Duodenal mucosa (tissue), 2 donors: ENCODE data around the gene SPARC.
"Not testable (repeated sequence)": the region's sequence is repeated elsewhere in the genome, so short reads cannot be mapped to it uniquely, and the experiment has no call there.

Experiments used
- H3K27ac ChIP-seq: one replicate; pipeline ENCODE4 v1.7.0; 2013; ENCODE audit warnings: low read depth, low read length
- H3K27me3 ChIP-seq, 2 donors: one replicate each; pipeline ENCODE4 v1.7.0; 2013; ENCODE audit warnings: low read length in 2 of 2, control low read depth in 1 of 2; ENCODE audit not compliant: insufficient read depth in 2 of 2, control insufficient read depth in 1 of 2
- H3K36me3 ChIP-seq, 2 donors: one replicate each; pipeline ENCODE4 v1.7.0; 2013; ENCODE audit warnings: low read length in 2 of 2, control low read depth in 1 of 2; ENCODE audit not compliant: insufficient read depth in 2 of 2, control insufficient read depth in 1 of 2
- H3K4me1 ChIP-seq, 2 donors: one replicate each; pipeline ENCODE4 v1.7.0; 2013; ENCODE audit warnings: low read length in 2 of 2, control low read depth in 1 of 2; ENCODE audit not compliant: insufficient read depth in 2 of 2, control insufficient read depth in 1 of 2
- H3K4me3 ChIP-seq, 2 donors: one replicate each; pipeline ENCODE4 v1.7.0; 2013; ENCODE audit warnings: low read length in 2 of 2, low read depth in 1 of 2
- H3K9ac ChIP-seq, 2 donors: one replicate each; pipeline ENCODE4 v1.7.0; 2013; ENCODE audit warnings: low read length in 2 of 2, low read depth in 1 of 2
- H3K9me3 ChIP-seq, 2 donors: one replicate each; pipeline ENCODE4 v1.7.0; 2013; ENCODE audit warnings: low read length in 2 of 2, control low read depth in 1 of 2; ENCODE audit not compliant: control insufficient read depth in 1 of 2

Gene SPARC

DNA sequence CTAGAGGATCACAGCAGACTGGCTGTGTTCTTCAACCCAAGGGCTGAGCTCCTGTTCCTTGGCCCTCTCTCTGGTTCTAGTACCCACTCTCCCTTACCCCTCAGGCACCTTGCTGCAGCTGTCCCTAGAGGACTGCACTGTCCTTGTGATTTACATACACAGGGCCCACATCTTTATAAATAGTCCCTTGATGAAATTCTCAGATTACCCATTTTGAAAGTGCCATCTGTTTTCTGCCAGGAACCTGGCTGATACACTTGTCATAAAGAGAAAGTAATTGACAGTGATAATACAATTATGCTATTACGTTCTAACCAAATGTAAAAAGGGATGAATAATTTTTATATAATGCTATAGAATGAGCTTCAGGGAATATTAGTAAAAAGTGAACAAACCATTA is 16.5 kb upstream of the SPARC start:
- Histone ChIP-seq H3K27ac (no peak overlapping the region), H3K36me3 (no peaks in the 10 kb centered on the region), H3K9me3 (no peaks in the 10 kb centered on the region), H3K27me3 (no peaks in the 10 kb centered on the region), H3K4me1 (peaks cover 24 to 31% of the 10 kb centered on the region in 2 donors), H3K4me3 (no peak overlapping the region), H3K9ac (no peak overlapping the region)

DNA sequence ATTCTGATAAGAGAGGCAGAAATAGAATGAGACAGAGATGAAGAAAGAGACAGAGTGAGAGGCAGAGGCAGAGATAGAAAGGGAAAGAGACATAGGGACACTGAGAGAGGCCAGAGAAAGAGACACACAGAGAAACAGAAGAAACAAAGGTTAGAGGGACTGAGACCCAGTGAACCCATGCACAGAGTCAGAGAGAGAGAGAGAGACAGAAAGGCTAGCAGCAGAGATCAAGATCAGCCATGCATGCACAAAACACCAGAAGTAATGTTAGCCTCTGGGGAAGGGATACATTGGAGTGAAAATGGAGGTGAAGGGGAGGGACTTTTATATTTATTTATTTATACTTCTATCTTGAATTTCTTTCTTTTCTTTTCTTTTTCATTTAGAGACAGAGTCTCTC is 14.1 kb upstream of the SPARC start:
- H3K4me1 ChIP-seq = peaks cover 21 to 27% of the 10 kb centered on the region in 2 donors
- no peaks in the 10 kb centered on the region for H3K36me3 ChIP-seq
- no peaks in the 10 kb centered on the region for H3K9me3 ChIP-seq
- H3K9ac ChIP-seq = no peak overlapping the region
- no peaks in the 10 kb centered on the region for H3K27me3 ChIP-seq
- H3K4me3 ChIP-seq = no peak overlapping the region
- H3K27ac ChIP-seq = no peak overlapping the region

DNA sequence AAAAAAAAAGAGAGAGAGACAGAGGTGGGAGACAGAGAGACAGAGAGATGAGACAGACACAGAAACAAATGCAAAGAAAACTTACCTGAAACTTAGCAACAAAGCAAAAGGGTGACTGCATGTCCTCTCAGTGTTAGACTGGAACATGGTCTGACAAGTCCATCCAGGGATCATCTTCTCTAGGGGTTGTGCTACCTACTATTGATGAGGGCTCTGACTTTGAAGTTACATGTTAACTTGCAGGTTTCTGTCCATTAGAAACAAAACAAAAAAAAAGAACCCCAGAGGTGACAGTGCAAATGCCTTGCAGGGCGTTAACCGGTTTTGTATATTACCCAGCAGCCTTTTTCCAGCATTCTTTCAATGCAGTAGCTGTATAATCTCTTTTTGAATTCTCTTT is 13.6 kb upstream of the SPARC start:
- Histone ChIP-seq H3K9me3 (no peaks in the 10 kb centered on the region), H3K27ac (no peak overlapping the region), H3K9ac (no peak overlapping the region), H3K36me3 (no peaks in the 10 kb centered on the region), H3K27me3 (no peaks in the 10 kb centered on the region), H3K4me3 (no peak overlapping the region), H3K4me1 (peaks cover 21 to 27% of the 10 kb centered on the region in 2 donors)

DNA sequence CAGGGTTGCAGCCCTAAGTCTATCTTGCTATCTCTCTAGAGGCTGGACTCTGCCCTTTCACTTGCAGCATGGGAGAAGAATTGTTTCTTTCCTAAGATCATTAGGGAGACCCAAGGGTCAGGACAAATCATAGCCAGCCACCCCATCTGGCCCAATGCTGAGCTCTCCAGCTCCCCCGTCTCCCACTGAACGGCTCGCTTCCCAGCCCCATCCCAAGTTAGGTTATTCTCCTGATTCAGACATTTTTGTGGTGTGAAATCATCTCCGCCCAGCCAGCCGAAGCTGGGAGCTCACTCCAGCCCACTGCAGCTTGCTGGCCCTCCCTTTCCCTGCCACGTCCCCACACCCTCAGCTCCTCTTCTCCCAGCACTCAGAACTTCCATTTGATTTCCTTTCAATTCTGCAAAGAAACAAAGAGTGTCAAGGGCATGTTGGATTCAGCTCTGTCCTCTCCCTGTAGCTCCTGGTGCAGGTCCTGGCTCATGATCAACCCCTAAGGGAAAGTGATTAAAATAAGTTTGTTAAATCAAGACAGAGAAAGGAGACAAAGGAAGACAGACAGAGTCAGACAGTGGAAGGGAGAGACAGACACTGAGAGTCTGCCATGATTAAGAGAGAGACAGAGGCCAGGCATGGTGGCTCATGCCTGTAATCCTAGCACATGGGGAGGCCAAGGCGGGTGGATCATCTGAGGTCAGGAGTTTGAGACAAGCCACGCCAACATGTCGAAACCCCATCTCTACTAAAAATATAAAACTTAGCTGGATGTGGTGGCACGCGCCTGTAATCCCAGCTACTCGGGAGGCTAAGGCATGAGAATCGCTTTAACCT is 12.6 kb upstream of the SPARC start:
- no peaks in the 10 kb centered on the region for H3K9me3 ChIP-seq
- H3K4me3 ChIP-seq = peak overlapping the region in 1 of 2 donors; percentile 5
- H3K27ac ChIP-seq = peak overlapping the region; percentile 42
- H3K36me3 ChIP-seq = no peaks in the 10 kb centered on the region
- no peaks in the 10 kb centered on the region for H3K27me3 ChIP-seq
- peaks cover 21 to 26% of the 10 kb centered on the region in 2 donors for H3K4me1 ChIP-seq
- H3K9ac ChIP-seq = peak overlapping the region; percentile 11 to 32

DNA sequence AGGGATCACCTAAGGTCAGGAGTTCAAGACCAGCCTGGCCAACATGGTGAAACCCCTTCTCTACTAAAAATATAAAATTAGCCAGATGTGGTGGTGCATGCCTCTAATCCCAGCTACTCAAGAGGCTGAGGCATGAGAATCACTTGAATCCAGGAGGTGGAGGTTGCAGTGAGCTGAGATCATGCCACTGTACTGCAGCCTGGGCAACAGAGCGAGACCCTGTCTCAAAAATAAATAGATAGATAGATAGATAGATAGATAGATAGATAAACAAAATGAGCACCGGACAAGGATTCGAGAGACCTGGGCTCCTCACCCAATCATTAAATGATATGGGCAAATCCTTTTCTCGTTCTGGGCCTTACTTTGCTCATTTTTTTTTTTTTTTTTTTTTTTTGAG is 11.4 kb upstream of the SPARC start:
- not testable (repeated sequence) for H3K9ac ChIP-seq, H3K27me3 ChIP-seq, H3K27ac ChIP-seq, H3K9me3 ChIP-seq, H3K36me3 ChIP-seq, H3K4me3 ChIP-seq
- H3K4me1 ChIP-seq = peaks cover 14 to 16% of the 10 kb centered on the region in 2 donors

DNA sequence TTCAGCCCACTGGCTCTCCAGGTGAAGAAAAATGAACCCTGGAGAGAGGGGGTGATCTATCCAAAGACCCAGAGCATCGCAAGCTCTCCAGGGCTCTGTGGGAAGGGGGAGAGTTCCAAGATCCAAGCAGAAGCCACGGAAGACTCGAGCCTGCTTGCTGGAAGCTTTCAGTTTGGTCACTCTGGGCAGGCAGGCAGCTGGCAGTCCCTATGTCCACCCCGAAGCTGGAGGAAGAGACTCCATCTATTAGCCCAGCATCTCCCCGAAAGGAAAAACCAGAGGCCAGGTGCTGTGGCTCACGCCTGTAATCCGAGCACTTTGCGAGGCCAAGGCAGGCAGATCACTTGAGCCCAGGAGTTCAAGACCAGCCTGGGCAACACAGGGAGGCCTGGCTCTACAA is 10.7 kb upstream of the SPARC start:
- Histone ChIP-seq H3K9me3 (no peaks in the 10 kb centered on the region), H3K4me3 (no peak overlapping the region), H3K36me3 (no peaks in the 10 kb centered on the region), H3K9ac (no peak overlapping the region), H3K27ac (no peak overlapping the region), H3K4me1 (peaks cover 10% of the 10 kb centered on the region in 2 donors), H3K27me3 (no peaks in the 10 kb centered on the region)

DNA sequence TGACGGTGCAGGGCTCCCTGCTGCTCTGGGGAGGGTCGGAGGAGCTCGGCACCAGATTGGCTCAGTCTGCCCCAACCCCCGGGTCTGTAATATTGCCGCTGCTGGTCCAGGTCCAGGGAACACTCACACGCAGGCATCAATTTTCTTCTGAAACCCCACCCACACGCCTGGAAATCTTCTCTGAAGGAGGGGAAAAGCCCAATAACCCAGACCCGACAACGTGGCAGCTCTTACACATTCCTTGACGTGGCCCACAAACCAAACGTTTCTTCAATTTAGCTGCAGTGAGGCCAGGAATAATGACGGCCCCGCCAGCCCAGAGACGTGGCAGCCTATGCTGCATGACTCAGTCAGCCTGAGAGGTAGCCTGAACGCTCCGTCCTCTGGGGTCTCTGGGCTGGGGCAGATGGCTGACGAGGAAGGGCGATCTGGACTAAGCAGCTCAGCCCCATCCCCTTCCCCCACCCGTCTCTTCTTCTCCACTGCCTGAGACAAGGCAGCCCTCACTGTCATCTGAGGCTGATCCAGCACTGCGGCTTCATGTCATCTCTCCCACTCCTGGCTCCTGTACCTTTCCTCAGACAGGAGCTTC is 9.9 kb upstream of the SPARC start:
- Histone ChIP-seq H3K4me3 (no peak overlapping the region), H3K27ac (peak overlapping the region; percentile 58), H3K27me3 (no peaks in the 10 kb centered on the region), H3K36me3 (no peaks in the 10 kb centered on the region), H3K4me1 (peaks cover 9 to 10% of the 10 kb centered on the region in 2 donors), H3K9me3 (no peaks in the 10 kb centered on the region), H3K9ac (peak overlapping the region in 1 of 2 donors; percentile 19)

DNA sequence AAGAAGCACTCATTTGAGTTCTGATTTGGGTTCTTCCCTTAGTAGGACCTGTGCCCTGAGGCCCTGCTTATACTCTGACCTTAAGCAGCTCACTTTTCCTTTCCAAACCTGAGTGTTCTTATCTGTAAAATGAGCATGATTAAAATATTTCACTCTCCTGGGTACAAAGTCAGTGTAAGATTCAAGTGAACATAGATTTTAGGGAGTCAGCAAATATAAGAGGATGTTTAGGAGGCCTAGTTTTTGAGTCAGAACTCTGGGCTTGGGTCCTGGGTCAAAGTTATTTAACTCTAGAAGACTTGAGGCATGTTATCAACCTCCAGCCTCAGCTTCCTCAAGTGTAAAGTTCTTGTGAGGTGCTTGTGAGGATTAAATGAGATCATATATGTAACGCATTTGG is 8.7 kb upstream of the SPARC start:
- Histone ChIP-seq H3K4me1 (peaks cover 9 to 10% of the 10 kb centered on the region in 2 donors), H3K27me3 (no peaks in the 10 kb centered on the region), H3K4me3 (no peak overlapping the region), H3K27ac (no peak overlapping the region), H3K9me3 (no peaks in the 10 kb centered on the region), H3K9ac (no peak overlapping the region), H3K36me3 (no peaks in the 10 kb centered on the region)

DNA sequence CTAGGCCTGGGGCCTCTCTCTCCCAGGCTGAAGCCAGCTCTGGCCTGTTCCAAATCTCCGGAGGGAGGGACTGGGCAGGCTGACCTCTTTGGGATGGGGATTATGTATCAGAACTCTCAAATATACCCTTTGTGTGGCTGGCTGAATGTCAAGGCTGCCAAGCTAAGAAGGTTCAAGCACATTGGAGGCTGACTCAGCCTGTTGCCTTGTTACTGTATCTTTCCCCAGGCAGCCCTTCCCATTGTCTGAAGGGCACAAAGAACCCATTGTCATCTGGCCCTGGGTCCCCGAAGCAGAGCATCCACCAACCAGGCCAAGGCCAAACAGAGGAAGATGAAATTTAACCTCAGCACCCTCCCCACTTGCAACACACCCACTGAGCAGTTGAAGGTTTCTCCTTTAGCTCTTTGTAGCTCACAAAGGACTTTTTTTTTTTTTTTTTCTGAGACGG is 7.3 kb upstream of the SPARC start:
- Histone ChIP-seq H3K4me1 (peaks cover 5 to 7% of the 10 kb centered on the region in 2 donors), H3K36me3 (no peaks in the 10 kb centered on the region), H3K27ac (no peak overlapping the region), H3K9me3 (no peaks in the 10 kb centered on the region), H3K4me3 (no peak overlapping the region), H3K9ac (no peak overlapping the region), H3K27me3 (no peaks in the 10 kb centered on the region)

DNA sequence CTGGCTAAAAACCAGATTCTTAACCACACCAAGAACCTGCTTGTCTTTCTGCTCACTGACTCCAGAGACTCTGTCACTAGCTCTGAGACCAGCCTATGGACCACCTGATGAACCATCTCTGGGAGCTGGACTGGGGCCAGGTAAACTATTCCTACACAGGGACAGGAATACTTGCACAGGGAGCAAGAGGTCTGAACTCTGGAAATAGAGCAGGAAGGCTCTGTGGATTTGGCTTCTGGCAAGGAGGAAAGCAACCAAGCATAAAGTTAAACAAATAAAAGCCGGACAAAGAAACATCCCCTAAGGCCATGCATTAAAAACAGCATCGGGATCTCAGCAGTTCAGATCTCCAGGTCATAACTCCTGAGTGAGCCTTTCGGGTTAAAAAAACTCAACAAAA is 5.6 kb upstream of the SPARC start:
- Histone ChIP-seq H3K4me3 (no peak overlapping the region), H3K4me1 (no peaks in the 10 kb centered on the region), H3K9me3 (no peaks in the 10 kb centered on the region), H3K9ac (no peak overlapping the region), H3K27me3 (no peaks in the 10 kb centered on the region), H3K36me3 (no peaks in the 10 kb centered on the region), H3K27ac (no peak overlapping the region)
